Heart left ventricle (tissue), 16 donors: ENCODE measurements around the gene RCE1. TPM values are rescaled to one million over a fixed set of nuclear protein-coding genes. Genes with fewer than 3 reads are reported as not detected.

Experiments used
- ATAC-seq, 4 donors: fragments of 200-7000 bp; cut with Tn5 transposase; one replicate each; pipeline ENCODE4 v1.9.1; 2020 to 2022; ENCODE audit warnings: moderate library complexity in 4 of 4, mild to moderate bottlenecking in 3 of 4, moderate number of reproducible peaks in 1 of 4
- DNase-seq, 5 donors: peaks; one replicate each; pipeline ENCODE4 v3.0.0-alpha.2; 2020
- H3K27ac ChIP-seq, 12 donors: fragments of 200-600 bp; sonication (generic) in 4 of 12; one replicate each; pipeline versions ENCODE4 v1.5.0 to v1.8.0; 2016 to 2022; ENCODE audit warnings: mild to moderate bottlenecking in 2 of 12
- H3K27me3 ChIP-seq, 9 donors: fragments of 200-600 bp; sonication (generic) in 2 of 9; one replicate each; pipeline versions ENCODE4 v1.5.1 to v1.8.0; 2016 to 2022; ENCODE audit warnings: mild to moderate bottlenecking in 3 of 9
- H3K36me3 ChIP-seq, 9 donors: fragments of 200-600 bp; sonication (generic) in 2 of 9; one replicate each; pipeline versions ENCODE4 v1.5.0 to v1.8.0; 2018 to 2022; ENCODE audit warnings: mild to moderate bottlenecking in 2 of 9
- H3K4me1 ChIP-seq, 12 donors: fragments of 200-600 bp; sonication (generic) in 4 of 12; one replicate each; pipeline versions ENCODE4 v1.5.0 to v1.8.0; 2016 to 2022; ENCODE audit warnings: mild to moderate bottlenecking in 3 of 12
- H3K4me3 ChIP-seq, 12 donors: fragments of 200-600 bp; sonication (generic) in 4 of 12; one replicate each; pipeline versions ENCODE4 v1.5.0 to v1.8.0; 2017 to 2022; ENCODE audit warnings: mild to moderate bottlenecking in 9 of 12, moderate library complexity in 4 of 12
- H3K9me3 ChIP-seq, 12 donors: fragments of 200-600 bp; sonication (generic) in 4 of 12; one replicate each; pipeline versions ENCODE4 v1.5.0 to v1.8.0; 2016 to 2022; ENCODE audit warnings: mild to moderate bottlenecking in 1 of 12
- CTCF ChIP-seq, 12 donors: fragments of 200-600 bp; sonication (generic) in 4 of 12; IDR thresholded peaks; one replicate each; pipeline versions ENCODE4 v1.5.0 to v1.8.0; 2018 to 2022; ENCODE audit warnings: antibody characterized with exemption in 12 of 12, mild to moderate bottlenecking in 5 of 12
- POLR2A ChIP-seq, 2 donors: fragments of 450-650 bp; IDR thresholded peaks; one replicate each; pipeline ENCODE4 v1.6.1; 2017; ENCODE audit warnings: antibody characterized with exemption in 2 of 2, mild to moderate bottlenecking in 2 of 2, moderate library complexity in 2 of 2
- WGBS, 4 donors: extraction: QIAGEN DNeasy Blood & Tissue Kit in 2 of 4; methylation state at CpG; one replicate each; pipeline versions ENCODE4 v1.1.5 to v1.1.7; 2013 to 2018; 5-methylcytosine and 5-hydroxymethylcytosine counted together
- intact Hi-C, 10 donors: fragments of 100-400 bp; cut with DNase I; formaldehyde crosslinking; loops; one replicate each; pipeline versions ENCODE4 v1.11.1 to v1.14.2; 2022
- polyA plus RNA-seq, 2 donors: library from polyadenylated mRNA; stranded (reverse); fragments of 200-250 nt; gene quantifications; one replicate each; pipeline ENCODE4 v1.2.3, GENCODE V29; 2013
- total RNA-seq, 9 donors: library from RNA; depleted of rRNA in 2 of 9; stranded (reverse); fragments of >200 nt in 2 of 9; fragmentation: NEBNext Ultra II Directional in 3 of 9; extraction: Animal tissue kit (Norgen Biotek cat#: 25700) in 3 of 9; gene quantifications; one replicate each; pipeline versions ENCODE4 v1.1.0 to v1.2.4, GENCODE V29; 2016 to 2023
- donor health status: ischemic (EF 13 %, LVEDD 7.1; RV severe dilation, severe dysfunction).
- donor health status: healthy with polysubstance abuse.
- donor health status: DM: no; HTN: yes; CAD: no.
- donor health status: DM: no; HTN: no; CAD: no.
- donor health status: ischemic (EF 25% LVEDD 6.9; RV normal size, moderate dysfunction).
- donor health status: ischemic (EF 25% LVEDD 5.7; RV mildly dilated, moderate dysfunction).
- donor health status: healthy.
- donor health status: DM: yes; HTN: yes; CAD: no.
- donor health status: ischemic (EF 35%, LVEDD 5.7; RV mildly dilated, moderate dysfunction).
- donor health status: nonischemic (EF 11% LVEDD 7.7; RV severe dilation, severe dysfunction).
- donor health status: DM: yes; HTN: yes; CAD: no.
- donor health status: PGD.
- donor health status: ischemic (EF 29% LVEDD 5.4; RV normal size, mild dysfunction).
- donor health status: nonischemic (EF 23%, LVEDD 6.1; RV moderate dilation, normal function).

RCE1 gene
- total and polyA plus RNA-seq, 11 donors, result 2.1 to 9.5 (median 5.0) TPM

- ATAC-seq (no peak), DNase-seq (no peak)
- WGBS, 4 donors, result 93 to 94% (median 94%) methylated on average over 1 of the region's 1 CpG
- no peaks in the 10 kb centered on the region for H3K4me1 ChIP-seq
- H3K9me3 ChIP-seq, result no peaks in the 10 kb centered on the region
- no peaks in the 10 kb centered on the region for H3K27me3 ChIP-seq
- intact Hi-C loops, result no loop called here
- peaks cover 0 to 11% (median 0%) of the 10 kb centered on the region in 9 donors for H3K36me3 ChIP-seq
- no peak for TF ChIP-seq POLR2A (IDR thresholded peaks at IDR 0.05)
- no peak for TF ChIP-seq CTCF (IDR thresholded peaks at IDR 0.05)
- no peak overlapping the region for H3K27ac ChIP-seq
- H3K4me3 ChIP-seq, result no peak overlapping the region
Measured at GRCh38 chr11:66810576-66811185, 32.6 kb upstream of the RCE1 start.

- DNase-seq (no peak), ATAC-seq (no peak)
- no peaks in the 10 kb centered on the region for H3K4me1 ChIP-seq
- H3K27me3 ChIP-seq, result no peaks in the 10 kb centered on the region
- H3K9me3 ChIP-seq, result no peaks in the 10 kb centered on the region
- WGBS, 4 donors, result 91 to 95% (median 93%) methylated on average over 5 of the region's 5 CpGs
- TF ChIP-seq POLR2A (IDR thresholded peaks at IDR 0.05) (no peak), CTCF (IDR thresholded peaks at IDR 0.05) (no peak)
- H3K4me3 ChIP-seq, result no peak overlapping the region
- H3K27ac ChIP-seq, result no peak overlapping the region
- H3K36me3 ChIP-seq, result peaks cover 0 to 17% (median 0%) of the 10 kb centered on the region in 9 donors
- intact Hi-C loops, result no loop called here
Measured at GRCh38 chr11:66814678-66815077, 28.6 kb upstream of the RCE1 start.

- 31 to 58% (median 44%) methylated on average over 1 of the region's 1 CpG for WGBS, 4 donors
- Histone ChIP-seq H3K36me3 (peaks cover 0 to 17% (median 0%) of the 10 kb centered on the region in 9 donors), H3K27ac (no peak overlapping the region), H3K27me3 (no peaks in the 10 kb centered on the region), H3K4me1 (no peaks in the 10 kb centered on the region), H3K4me3 (no peak overlapping the region), H3K9me3 (no peaks in the 10 kb centered on the region)
- TF ChIP-seq POLR2A (IDR thresholded peaks at IDR 0.05), result no peak
- no peak for TF ChIP-seq CTCF (IDR thresholded peaks at IDR 0.05)
- intact Hi-C loops, result no loop called here
- DNase-seq (no peak), ATAC-seq (no peak)
Measured at GRCh38 chr11:66815646-66816045, 27.6 kb upstream of the RCE1 start.

GRCh38 chr11:66818231-66818955 is 24.8 kb upstream of the RCE1 start:
- DNase-seq (no peak), ATAC-seq (no peak)
- intact Hi-C loops, result no loop called here
- H3K27ac ChIP-seq, result no peak overlapping the region
- no peaks in the 10 kb centered on the region for H3K27me3 ChIP-seq
- no peak overlapping the region for H3K4me3 ChIP-seq
- H3K9me3 ChIP-seq, result no peaks in the 10 kb centered on the region
- no peaks in the 10 kb centered on the region for H3K4me1 ChIP-seq
- WGBS, 4 donors, result 84 to 89% (median 87%) methylated on average over 3 of the region's 3 CpGs
- peaks cover 0 to 20% (median 0%) of the 10 kb centered on the region in 9 donors for H3K36me3 ChIP-seq
- TF ChIP-seq POLR2A (IDR thresholded peaks at IDR 0.05) (no peak), CTCF (IDR thresholded peaks at IDR 0.05) (no peak)
